Large intestine (tissue), 12 donors: ENCODE data around the gene NDC80. TPM values are rescaled to one million over a fixed set of nuclear protein-coding genes. Genes with fewer than 3 reads are reported as not detected.
"Not testable (repeated sequence)": the region's sequence is repeated elsewhere in the genome, so short reads cannot be mapped to it uniquely, and the experiment has no call there.

Experiments used
- DNase-seq, 2 donors: peaks; one replicate each; pipeline versions ENCODE4 v3.0.0 to v3.0.0-alpha.2; 2013
- H3K27ac ChIP-seq: one replicate; pipeline ENCODE4 v1.5.1; 2013; ENCODE audit warnings: low read length
- H3K27me3 ChIP-seq: 2 replicates; pipeline ENCODE4 v1.6.1; 2013; ENCODE audit warnings: low read length; ENCODE audit not compliant: control insufficient read depth, insufficient read depth
- H3K36me3 ChIP-seq: 2 replicates; pipeline ENCODE4 v1.6.1; 2013; ENCODE audit warnings: low read length; ENCODE audit not compliant: control insufficient read depth, insufficient read depth
- H3K4me1 ChIP-seq: one replicate; pipeline ENCODE4 v1.6.1; 2013; ENCODE audit warnings: low read length; ENCODE audit not compliant: control insufficient read depth, insufficient read depth
- H3K4me3 ChIP-seq: one replicate; pipeline ENCODE4 v1.5.1; 2013; ENCODE audit warnings: low read length
- H3K9me3 ChIP-seq: one replicate; pipeline ENCODE4 v1.6.1; 2013; ENCODE audit warnings: mild to moderate bottlenecking, low read depth, low read length, moderate library complexity; ENCODE audit not compliant: control insufficient read depth
- WGBS: methylation state at CpG from one replicate; pipeline ENCODE4 v1.1.5; 2013; ENCODE audit warnings: low lambda C conversion rate; ENCODE audit not compliant: insufficient coverage; 5-methylcytosine and 5-hydroxymethylcytosine counted together
- long read RNA-seq, 11 donors: transcript quantifications; one replicate each; lab custom pipeline, GENCODE V29; 2026
- polyA plus RNA-seq: library from polyadenylated mRNA; unstranded; fragments of 120-200 nt; gene quantifications from one replicate; pipeline ENCODE4 v1.2.1, GENCODE V29; 2013

NDC80 gene
- polyA plus RNA-seq: 11.8 TPM
- long read RNA-seq, donor 1, partial matches to known transcripts: 0 of 1 reads
- long read RNA-seq, donor 1, other reads (novel, unspliced or antisense): 0 of 1 reads
- long read RNA-seq, donor 2, partial matches to known transcripts: 0 of 4 reads
- long read RNA-seq, donor 2, other reads (novel, unspliced or antisense): 0 of 4 reads
- long read RNA-seq, donor 3: 0 reads
- long read RNA-seq, donor 4: 0 reads
- long read RNA-seq, donor 5, partial matches to known transcripts: 0 of 4 reads
- long read RNA-seq, donor 5, other reads (novel, unspliced or antisense): 0 of 4 reads
- long read RNA-seq, donor 6, partial matches to known transcripts: 0 of 2 reads
- long read RNA-seq, donor 6, other reads (novel, unspliced or antisense): 0 of 2 reads
- long read RNA-seq, donor 7, partial matches to known transcripts: 0 of 2 reads
- long read RNA-seq, donor 7, other reads (novel, unspliced or antisense): 0 of 2 reads
- long read RNA-seq, donor 8, partial matches to known transcripts: 0 of 4 reads
- long read RNA-seq, donor 8, other reads (novel, unspliced or antisense): 0 of 4 reads
- long read RNA-seq, donor 9, partial matches to known transcripts: 0 of 1 reads
- long read RNA-seq, donor 9, other reads (novel, unspliced or antisense): 0 of 1 reads
- long read RNA-seq, donor 10: 0 reads
- long read RNA-seq, donor 11, partial matches to known transcripts: 0 of 2 reads
- long read RNA-seq, donor 11, other reads (novel, unspliced or antisense): 0 of 2 reads

GRCh38 chr18:2571200-2572170 is at the start of gene NDC80, which contains the start of gene METTL4:
Gene NDC80, plus strand, starts transcription at chr18:2571557. Its CDS starts 1,429 bp downstream, at chr18:2572986.
Gene METTL4, minus strand, starts transcription at chr18:2571505. Its CDS starts 4,289 bp downstream, at chr18:2567216.
- H3K36me3 ChIP-seq: peaks cover 11% of the 10 kb centered on the region
- 2% methylated on average over 9 of the region's 55 CpGs for WGBS
- H3K27me3 ChIP-seq: no peaks in the 10 kb centered on the region
- DNase-seq: peak; percentile 87 to 92
- H3K4me3 ChIP-seq: peak within 1 kb of the TSS; percentile 90
- no peaks in the 10 kb centered on the region for H3K9me3 ChIP-seq
- peaks cover 4% of the 10 kb centered on the region for H3K4me1 ChIP-seq
- peak within 1 kb of the TSS; percentile 96 for H3K27ac ChIP-seq

- Histone ChIP-seq H3K36me3 (no peaks in the 10 kb centered on the region), H3K27me3 (no peaks in the 10 kb centered on the region), H3K4me3 (no peak overlapping the region), H3K27ac (no peak overlapping the region), H3K4me1 (no peaks in the 10 kb centered on the region), H3K9me3 (no peaks in the 10 kb centered on the region)
- DNase-seq: no peak
- WGBS: 50% methylated on average over 2 of the region's 4 CpGs
Observed at GRCh38 chr18:2522112-2522511, 49.2 kb upstream of the NDC80 start.

DNA sequence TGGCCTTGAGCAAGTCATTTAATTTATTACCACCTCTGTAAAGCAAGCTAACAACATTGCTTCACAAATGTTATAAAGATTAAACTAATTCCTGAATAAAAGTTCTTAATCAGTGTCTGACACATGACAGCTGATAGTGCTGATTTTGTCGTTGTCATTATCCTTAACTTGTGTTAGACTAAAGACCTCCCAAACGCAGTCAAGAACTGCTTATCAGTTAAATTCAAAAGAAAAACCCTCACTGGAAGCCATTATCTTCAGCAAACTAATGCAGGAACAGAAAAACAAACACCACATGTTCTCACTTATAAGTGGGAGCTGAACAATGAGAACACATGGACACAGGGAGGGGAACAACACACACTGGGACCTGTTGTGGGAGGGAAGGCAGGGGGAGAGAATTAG is 46.6 kb upstream of the NDC80 start:
- WGBS: no CpG with 5 or more reads among the region's 2 CpGs
- DNase-seq: not testable (repeated sequence)

GRCh38 chr18:2526329-2526728 is 45.0 kb upstream of the NDC80 start:
- WGBS: no CpG with 5 or more reads among the region's 2 CpGs
- Histone ChIP-seq H3K4me1 (no peaks in the 10 kb centered on the region), H3K4me3 (no peak overlapping the region), H3K9me3 (no peaks in the 10 kb centered on the region), H3K36me3 (no peaks in the 10 kb centered on the region), H3K27me3 (no peaks in the 10 kb centered on the region), H3K27ac (no peak overlapping the region)
- no peak for DNase-seq

More for the DNA sequence above, 46.6 kb upstream of the NDC80 start:
- not testable (repeated sequence) for H3K36me3 ChIP-seq, H3K4me3 ChIP-seq, H3K9me3 ChIP-seq, H3K27ac ChIP-seq, H3K27me3 ChIP-seq, H3K4me1 ChIP-seq

DNA sequence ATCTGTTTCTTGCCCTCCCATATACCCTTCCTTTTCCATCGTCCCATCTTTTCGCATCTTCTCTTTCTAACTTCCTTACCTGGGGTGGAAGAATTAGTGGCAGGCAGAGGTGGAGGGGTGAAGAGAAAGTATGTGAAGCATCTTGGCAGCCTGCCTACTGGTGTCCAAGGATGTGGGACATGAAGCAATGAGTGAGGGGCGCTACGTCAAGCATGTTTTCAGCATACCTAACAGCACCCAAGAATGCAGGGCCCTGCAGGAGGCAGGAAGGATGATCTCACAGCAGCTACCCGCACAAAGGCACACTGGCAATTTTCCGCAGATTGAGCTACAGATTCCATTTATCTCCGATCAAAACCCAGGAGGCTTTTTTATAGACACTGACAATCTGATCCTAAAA is 42.2 kb upstream of the NDC80 start:
- Histone ChIP-seq H3K27ac (no peak overlapping the region), H3K27me3 (no peaks in the 10 kb centered on the region), H3K4me3 (no peak overlapping the region), H3K36me3 (peaks cover 3% of the 10 kb centered on the region), H3K9me3 (peaks cover 3% of the 10 kb centered on the region), H3K4me1 (no peaks in the 10 kb centered on the region)
- DNase-seq: no peak
- 100% methylated on average over 2 of the region's 7 CpGs for WGBS

- Histone ChIP-seq H3K4me3 (no peak overlapping the region), H3K4me1 (no peaks in the 10 kb centered on the region), H3K9me3 (peaks cover 3% of the 10 kb centered on the region), H3K27ac (no peak overlapping the region), H3K36me3 (peaks cover 6% of the 10 kb centered on the region), H3K27me3 (no peaks in the 10 kb centered on the region)
- WGBS: no CpG with 5 or more reads among the region's 2 CpGs
- DNase-seq: no peak
Observed at GRCh38 chr18:2531751-2532150, 39.6 kb upstream of the NDC80 start.

- no CpG with 5 or more reads among the region's 2 CpGs for WGBS
- no peak for DNase-seq
- no peak overlapping the region for H3K4me3 ChIP-seq
Observed at GRCh38 chr18:2532797-2533196, 38.6 kb upstream of the NDC80 start.

GRCh38 chr18:2534906-2535305 is 36.5 kb upstream of the NDC80 start:
- Histone ChIP-seq H3K27ac (no peak overlapping the region), H3K4me1 (no peaks in the 10 kb centered on the region), H3K36me3 (peaks cover 9% of the 10 kb centered on the region), H3K4me3 (no peak overlapping the region), H3K9me3 (peaks cover 3% of the 10 kb centered on the region), H3K27me3 (no peaks in the 10 kb centered on the region)
- DNase-seq: no peak
- WGBS: no CpG with 5 or more reads among the region's 1 CpG

More at GRCh38 chr18:2532797-2533196, 38.6 kb upstream of the NDC80 start:
- Histone ChIP-seq H3K27ac (no peak overlapping the region), H3K4me1 (no peaks in the 10 kb centered on the region), H3K9me3 (peaks cover 3% of the 10 kb centered on the region), H3K27me3 (no peaks in the 10 kb centered on the region), H3K36me3 (peaks cover 6% of the 10 kb centered on the region)

DNA sequence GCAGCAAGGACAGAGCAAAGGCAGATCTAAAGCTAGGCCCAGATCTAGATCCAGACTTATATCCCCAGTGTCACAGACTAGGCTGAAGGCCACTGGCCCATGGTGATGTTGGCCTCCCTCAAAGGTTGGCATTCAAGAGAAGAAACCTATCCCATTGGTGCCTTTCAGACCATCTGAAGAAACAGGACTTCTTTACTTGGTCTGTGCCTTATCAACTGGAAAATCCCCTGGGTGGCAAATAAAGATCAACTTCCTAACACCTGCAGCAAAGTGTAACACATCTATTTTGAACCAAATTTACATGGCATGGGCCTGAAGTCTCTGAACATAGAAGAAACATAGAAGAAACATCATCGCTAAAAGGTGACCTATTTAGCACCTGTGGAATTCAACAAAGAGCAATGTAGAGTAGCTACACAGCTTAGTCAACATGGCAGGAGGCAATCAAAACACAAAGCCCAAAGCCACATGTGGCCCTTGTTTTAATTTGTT is 35.9 kb upstream of the NDC80 start:
- H3K4me1 ChIP-seq: no peaks in the 10 kb centered on the region
- H3K4me3 ChIP-seq: no peak overlapping the region
- peaks cover 9% of the 10 kb centered on the region for H3K36me3 ChIP-seq
- 100% methylated on average over 1 of the region's 1 CpG for WGBS
- no peak overlapping the region for H3K27ac ChIP-seq
- DNase-seq: no peak
- H3K9me3 ChIP-seq: peaks cover 3% of the 10 kb centered on the region
- H3K27me3 ChIP-seq: no peaks in the 10 kb centered on the region
